HG03442 (cell line): ENCODE results near the gene LTA4H.

Source experiments
- ATAC-seq: cut with Tn5 transposase; IDR thresholded peaks from one replicate; pipeline ENCODE4 v1.9.1; 2021; ENCODE audit warnings: mild to moderate bottlenecking, moderate library complexity; ENCODE audit not compliant: unreplicated experiment

Gene LTA4H

GRCh38 chr12:96057986-96058553, 22.7 kb upstream of the LTA4H start:
- no peak for ATAC-seq

GRCh38 chr12:96056646-96057455, 21.5 kb upstream of the LTA4H start:
- ATAC-seq: no peak

- ATAC-seq: no peak
Measured at GRCh38 chr12:96054244-96054610, 18.8 kb upstream of the LTA4H start.

- ATAC-seq: no peak
Measured at GRCh38 chr12:96053476-96054243, 18.3 kb upstream of the LTA4H start.

GRCh38 chr12:96051756-96052485, 16.5 kb upstream of the LTA4H start:
- no peak for ATAC-seq

- ATAC-seq: no peak
Measured at GRCh38 chr12:96050139-96050538, 14.8 kb upstream of the LTA4H start.

GRCh38 chr12:96049101-96049500, 13.7 kb upstream of the LTA4H start:
- ATAC-seq: no peak

DNA sequence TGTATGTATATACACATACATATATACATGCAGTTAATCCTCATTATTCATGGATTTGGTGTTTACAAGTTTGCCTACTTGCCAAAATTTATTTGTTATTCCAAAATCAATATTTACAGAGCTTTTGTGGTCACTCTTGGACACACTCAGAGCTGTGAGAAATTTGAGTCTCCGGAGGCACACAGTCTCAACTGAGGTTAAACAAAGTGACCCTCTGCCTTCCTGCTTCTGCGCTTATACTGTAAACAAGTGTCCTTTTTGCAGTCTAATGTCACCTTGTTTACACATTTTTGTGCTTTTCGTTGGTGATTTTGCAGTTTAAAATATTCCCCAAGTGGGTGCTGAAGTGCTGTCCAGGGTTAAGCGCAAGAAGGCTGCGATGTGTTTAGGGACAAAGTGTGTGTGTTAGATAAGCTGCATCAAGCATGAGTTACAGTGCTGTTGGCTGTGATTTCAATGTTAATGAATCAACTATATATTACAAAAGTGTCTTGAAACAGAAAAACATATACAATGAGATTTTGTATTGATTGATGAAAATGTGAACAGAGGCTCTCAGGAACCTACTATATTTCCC, 13.1 kb upstream of the LTA4H start:
- no peak for ATAC-seq

DNA sequence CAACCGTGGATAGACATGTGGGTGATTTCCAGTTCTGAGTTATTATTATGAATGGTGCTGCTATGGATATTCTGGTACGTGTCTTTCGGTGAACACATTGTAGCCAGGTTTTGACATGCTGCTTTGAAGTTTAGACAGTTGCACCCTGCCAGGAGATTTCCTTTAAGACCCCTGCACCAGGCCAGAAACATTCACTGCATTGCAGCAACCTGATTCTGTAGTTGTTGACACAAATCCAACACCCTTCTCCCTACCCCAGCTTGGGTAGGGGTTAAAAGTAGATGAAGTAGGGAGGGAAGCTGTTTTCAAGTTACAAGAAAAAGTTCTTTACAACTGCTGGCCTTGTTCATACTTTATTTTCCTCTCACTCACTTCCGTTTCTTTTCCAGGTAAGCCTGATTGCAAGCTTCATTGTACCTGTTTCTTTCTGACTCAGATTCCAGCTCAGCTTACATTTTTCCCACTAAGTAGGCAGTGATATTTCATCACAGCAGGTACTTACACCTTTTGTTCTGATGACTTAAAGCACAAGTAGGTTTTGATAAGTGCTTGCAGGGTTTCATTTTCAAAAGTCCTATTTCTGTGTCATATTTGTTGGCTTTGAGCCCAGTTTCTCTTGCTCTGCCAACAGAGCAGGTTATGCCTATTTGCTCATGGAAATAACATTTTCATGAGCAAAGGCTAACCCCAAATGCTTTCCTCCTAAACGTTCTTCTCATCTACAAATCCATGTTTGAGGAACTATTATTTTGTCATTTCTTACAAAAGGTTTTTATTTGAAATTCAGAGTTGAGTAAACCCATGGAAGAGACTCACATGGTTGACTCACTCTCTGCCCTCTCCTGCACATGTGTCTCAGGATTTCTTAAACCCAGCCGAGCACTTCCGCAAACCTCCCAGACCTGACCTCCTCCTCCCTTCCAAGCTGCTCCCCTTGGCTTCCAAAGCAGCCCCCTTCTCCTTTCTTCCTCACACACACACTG, 12.1 kb upstream of the LTA4H start:
- peak; percentile 69 for ATAC-seq

GRCh38 chr12:96046543-96047228, 11.3 kb upstream of the LTA4H start:
- ATAC-seq: no peak

DNA sequence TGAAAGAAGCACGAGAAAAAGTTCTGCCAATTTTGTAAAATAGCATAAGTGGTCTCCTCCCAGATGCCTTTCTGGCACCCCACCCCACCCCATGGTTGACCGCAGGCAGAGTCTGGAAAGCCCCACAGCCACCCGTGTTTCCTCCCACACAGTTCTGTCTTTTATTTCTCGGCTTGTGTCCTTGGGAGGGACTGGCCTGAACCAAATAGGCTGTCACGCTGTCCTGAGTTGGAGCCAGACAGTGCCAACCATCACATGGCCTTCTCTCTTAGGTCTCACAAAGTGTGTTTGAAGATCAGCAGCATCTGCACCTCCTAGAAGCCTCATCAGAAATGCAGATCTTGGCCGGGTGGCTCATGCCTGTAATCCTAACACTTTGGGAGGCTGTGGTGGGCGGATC, 10.2 kb upstream of the LTA4H start:
- ATAC-seq: no peak

DNA sequence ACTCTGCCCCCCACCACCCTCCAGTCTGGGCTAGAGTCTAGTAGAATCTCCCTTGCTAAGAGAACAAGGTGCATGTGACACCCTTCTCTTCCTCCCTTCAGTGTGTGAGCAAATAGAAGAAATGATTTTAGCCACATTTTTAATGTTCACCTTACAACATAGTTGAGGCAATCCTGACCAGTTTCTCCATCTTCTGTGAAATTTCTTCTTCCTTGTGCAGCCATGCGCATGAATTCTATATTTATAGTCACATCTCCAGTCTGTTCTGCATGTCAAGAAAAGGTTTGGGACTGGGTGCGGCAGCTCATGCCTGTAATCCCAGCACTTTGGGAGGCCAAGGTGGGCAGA, 9.5 kb upstream of the LTA4H start:
- ATAC-seq: no peak

- ATAC-seq: no peak
Measured at GRCh38 chr12:96044017-96044942, 8.9 kb upstream of the LTA4H start.

- no peak for ATAC-seq
Measured at GRCh38 chr12:96041181-96041580, 5.8 kb upstream of the LTA4H start.

DNA sequence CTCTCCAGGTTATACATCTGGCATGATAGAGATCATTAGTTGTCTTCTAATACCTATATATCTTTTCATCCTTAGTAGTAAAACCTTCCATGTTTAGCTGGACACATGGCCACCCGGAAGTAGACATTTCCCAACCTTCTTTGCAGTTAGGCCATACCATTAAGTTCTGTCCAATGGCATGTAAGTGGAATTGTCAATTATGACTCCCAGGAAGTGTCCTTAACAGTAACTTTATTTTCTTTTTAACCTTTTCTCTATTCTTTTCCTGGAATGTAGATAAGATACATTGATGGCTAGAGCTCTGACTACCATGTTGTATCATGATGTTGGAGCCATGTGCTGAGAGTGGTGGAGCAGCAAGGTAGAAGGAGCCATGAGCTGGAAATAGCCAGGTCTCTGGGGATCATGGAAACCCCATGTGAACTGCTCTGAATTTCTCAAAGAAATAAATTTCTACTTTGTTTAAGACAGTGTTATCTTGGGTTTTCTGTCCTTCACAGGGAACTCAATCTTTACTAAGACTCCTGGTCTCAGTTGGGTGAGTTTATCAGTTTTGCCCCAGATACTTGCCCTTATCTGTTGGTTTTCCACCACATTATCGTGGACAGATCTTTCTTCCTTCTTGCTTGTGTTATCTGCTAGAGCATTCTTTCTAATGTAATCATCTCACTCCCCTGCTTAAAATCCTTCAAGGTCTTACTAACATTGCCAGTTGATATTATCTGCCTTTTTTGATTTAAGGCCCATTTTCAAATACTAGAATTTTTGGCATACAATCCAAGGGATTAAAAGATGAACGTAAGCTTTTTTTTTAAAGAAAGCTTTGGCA, 5.1 kb upstream of the LTA4H start:
- no peak for ATAC-seq

GRCh38 chr12:96039516-96039915, 4.1 kb upstream of the LTA4H start:
- ATAC-seq: no peak

DNA sequence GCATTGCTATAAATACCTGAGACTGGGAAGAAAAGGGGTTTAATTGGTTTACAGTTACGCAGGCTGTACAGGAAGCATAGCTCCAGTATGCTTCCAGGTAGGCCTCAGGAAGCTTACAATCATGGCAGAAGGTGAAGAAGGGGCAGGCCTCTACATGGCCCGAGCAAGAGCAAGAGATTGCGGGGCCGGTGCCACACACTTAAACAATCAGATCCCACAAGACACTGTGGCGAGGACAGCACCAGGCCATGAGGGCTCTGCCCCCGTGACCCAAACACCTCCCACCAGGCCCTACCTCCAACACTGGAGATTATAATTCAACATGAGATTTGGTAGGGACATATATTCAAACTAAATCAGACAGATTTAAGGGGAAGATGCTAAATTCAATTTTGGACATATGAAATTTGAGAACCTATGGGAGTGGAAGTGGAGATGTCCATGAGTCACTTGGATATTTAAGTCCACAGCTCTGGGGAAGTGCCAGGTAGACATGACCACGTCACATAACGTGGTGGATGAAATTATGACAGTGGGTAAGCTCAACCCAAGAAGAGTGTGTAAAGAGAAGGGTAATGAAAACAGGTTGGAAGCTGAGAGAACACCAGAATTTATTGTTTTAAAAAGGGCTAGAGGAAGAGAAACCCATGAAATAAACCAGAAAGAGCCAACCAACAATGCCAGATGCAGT, 1.5 kb upstream of the LTA4H start:
- ATAC-seq: no peak
